ENCODE measurements around the gene CDH5. TPM values are rescaled to one million over a fixed set of nuclear protein-coding genes. Genes with fewer than 3 reads are reported as not detected.

The CDH5 gene
- total RNA-seq, 4 donors from 2014 or later, result 6.0 to 18.1 (median 6.8) TPM

DNA sequence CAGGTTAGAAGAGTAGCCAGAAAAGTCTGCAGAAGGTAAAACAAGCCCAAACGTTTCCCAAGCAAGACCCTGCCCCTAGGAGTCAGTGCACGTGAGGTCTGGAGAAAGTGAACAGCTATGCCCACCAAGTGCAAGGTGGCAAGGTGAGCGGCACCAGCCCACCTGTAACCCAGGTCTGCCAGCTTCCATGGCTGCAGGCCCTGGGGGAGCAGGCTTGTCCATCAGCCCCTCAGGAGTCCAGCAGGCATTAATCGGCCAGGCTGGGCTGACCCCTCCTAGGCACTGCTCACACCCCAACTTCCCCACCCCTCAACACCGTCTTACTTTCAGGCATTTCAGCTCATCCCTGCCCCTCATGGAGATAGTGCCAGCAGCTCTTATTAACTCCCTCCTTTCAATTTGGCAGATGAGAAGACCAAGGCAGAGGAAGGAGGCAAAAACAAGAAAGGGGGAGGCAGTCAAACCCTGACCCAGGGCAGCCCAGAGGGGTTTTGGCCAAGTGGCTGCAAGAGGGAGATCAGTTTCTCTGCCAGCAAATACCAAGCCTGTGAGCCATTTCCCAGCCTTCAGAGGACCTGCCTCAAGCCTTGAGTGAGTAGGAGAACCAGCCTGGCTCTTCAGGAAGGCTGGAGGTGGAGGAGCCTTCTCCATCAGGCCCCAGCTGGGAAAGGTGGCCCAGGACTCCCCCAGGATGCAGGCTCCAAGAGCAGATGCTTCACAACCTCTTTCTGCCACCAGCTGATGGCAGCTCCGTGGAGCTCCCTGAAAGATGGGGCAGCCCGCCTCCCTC lies 75.3 kb downstream of the CDH5 start:
- Histone ChIP-seq H3K4me1 (no peaks in the 10 kb centered on the region), H3K27ac (no peak overlapping the region), H3K36me3 (no peaks in the 10 kb centered on the region), H3K9me3 (no peaks in the 10 kb centered on the region), H3K27me3 (peaks cover 5% of the 10 kb centered on the region), H3K4me3 (no peak overlapping the region)
- no peak for DNase-seq
- in situ Hi-C loops (cut with MboI; ENCODE audit: low pct_ligation_motif_present in 1 of 4, low pct_unique_long_range_greater_than_20kb in 1 of 4, low sequenced_read_pairs in 3 of 4), result no loop called here
- 74 to 83% methylated on average over 4 to 7 of the region's 7 CpGs for WGBS, 2 donors (ENCODE audit: low coverage in 1 of 2)
- TF ChIP-seq POLR2AphosphoS5 (IDR thresholded peaks at IDR 0.05), result no peak
- no peak for TF ChIP-seq POLR2A (IDR thresholded peaks at IDR 0.05)
- TF ChIP-seq, protein P1, sequence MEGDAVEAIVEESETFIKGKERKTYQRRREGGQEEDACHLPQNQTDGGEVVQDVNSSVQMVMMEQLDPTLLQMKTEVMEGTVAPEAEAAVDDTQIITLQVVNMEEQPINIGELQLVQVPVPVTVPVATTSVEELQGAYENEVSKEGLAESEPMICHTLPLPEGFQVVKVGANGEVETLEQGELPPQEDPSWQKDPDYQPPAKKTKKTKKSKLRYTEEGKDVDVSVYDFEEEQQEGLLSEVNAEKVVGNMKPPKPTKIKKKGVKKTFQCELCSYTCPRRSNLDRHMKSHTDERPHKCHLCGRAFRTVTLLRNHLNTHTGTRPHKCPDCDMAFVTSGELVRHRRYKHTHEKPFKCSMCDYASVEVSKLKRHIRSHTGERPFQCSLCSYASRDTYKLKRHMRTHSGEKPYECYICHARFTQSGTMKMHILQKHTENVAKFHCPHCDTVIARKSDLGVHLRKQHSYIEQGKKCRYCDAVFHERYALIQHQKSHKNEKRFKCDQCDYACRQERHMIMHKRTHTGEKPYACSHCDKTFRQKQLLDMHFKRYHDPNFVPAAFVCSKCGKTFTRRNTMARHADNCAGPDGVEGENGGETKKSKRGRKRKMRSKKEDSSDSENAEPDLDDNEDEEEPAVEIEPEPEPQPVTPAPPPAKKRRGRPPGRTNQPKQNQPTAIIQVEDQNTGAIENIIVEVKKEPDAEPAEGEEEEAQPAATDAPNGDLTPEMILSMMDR (IDR thresholded peaks at IDR 0.05), result no peak
- TF ChIP-seq EP300 (IDR thresholded peaks at IDR 0.05; ENCODE audit: low read depth), result no peak
- intact Hi-C loops (cut with DNase I; ENCODE audit: low total_unique reads), result no loop called here

DNA sequence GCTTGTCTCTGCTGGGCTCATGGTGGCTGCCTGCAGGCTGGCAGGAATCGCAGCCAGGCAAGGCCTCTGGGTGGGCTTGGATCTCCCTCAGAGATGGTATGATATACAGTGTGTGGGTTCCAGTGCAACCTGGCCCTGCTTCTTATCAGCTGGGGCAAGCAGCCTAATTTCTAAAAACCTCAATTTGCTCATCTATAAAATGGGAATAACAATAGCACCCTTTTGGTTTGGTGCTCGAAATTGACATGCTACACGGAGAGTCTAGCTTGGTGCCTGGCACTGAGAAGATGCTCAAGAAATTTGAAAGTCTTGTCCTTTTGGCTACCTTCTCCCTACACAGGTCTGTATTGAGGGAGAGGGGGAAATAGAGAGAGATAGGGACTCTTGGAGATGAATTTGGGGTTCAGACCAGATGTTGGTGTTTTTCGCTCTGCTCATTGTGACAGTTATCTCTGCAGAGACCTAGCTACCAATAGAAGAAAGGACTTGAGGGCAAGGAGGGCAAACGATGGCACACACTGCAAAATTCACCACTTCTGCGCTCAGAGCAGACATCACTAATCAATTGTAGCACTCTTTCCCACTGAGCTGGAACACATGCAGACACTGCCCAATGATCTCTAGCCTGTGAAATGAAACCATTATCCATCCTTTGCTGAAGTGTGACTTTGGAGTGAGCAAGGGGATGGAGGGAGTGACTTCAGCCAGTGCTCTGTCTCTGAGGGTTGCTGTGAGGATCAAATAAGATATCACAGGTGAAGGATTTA lies 76.2 kb downstream of the CDH5 start:
- no peaks in the 10 kb centered on the region for H3K36me3 ChIP-seq
- no peak overlapping the region for H3K4me3 ChIP-seq
- in situ Hi-C loops (cut with MboI; ENCODE audit: low pct_ligation_motif_present in 1 of 4, low pct_unique_long_range_greater_than_20kb in 1 of 4, low sequenced_read_pairs in 3 of 4) (no loop called here), intact Hi-C loops (cut with DNase I; ENCODE audit: low total_unique reads) (no loop called here)
- H3K4me1 ChIP-seq, result no peaks in the 10 kb centered on the region
- peaks cover 5% of the 10 kb centered on the region for H3K27me3 ChIP-seq
- TF ChIP-seq POLR2A (IDR thresholded peaks at IDR 0.05), result no peak
- TF ChIP-seq, protein P1 (IDR thresholded peaks at IDR 0.05), result no peak
- 69% methylated on average over 6 of the region's 6 CpGs; no CpG with 5 or more reads in 1 of the 2 donors for WGBS, 2 donors (ENCODE audit: low coverage in 1 of 2)
- no peaks in the 10 kb centered on the region for H3K9me3 ChIP-seq
- H3K27ac ChIP-seq, result no peak overlapping the region
- no peak for DNase-seq

DNA sequence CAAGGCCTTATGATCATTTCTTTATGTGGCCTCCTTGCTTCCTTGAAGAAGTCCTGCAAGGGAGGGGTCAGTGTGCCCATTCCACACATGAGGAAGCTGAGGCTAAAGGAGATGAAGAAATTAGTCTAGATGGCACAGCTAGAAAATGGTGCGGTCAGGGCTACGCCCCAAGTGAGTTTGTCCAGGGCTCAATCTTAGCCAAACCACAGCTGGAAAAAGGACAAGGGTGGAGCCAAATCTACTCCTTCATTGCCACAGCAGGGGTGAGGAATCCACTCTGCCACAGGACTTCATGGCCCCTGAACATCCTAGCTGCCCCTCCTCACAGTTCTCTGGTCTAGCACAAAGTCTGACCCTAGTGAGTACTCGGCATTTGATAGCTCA lies 76.8 kb downstream of the CDH5 start:
- DNase-seq, result no peak
- Histone ChIP-seq H3K9me3 (no peaks in the 10 kb centered on the region), H3K27me3 (peaks cover 5% of the 10 kb centered on the region), H3K36me3 (no peaks in the 10 kb centered on the region), H3K27ac (no peak overlapping the region), H3K4me3 (no peak overlapping the region), H3K4me1 (no peaks in the 10 kb centered on the region)
- in situ Hi-C loops (cut with MboI; ENCODE audit: low pct_ligation_motif_present in 1 of 4, low pct_unique_long_range_greater_than_20kb in 1 of 4, low sequenced_read_pairs in 3 of 4), result no loop called here
- no peak for TF ChIP-seq POLR2AphosphoS5 (IDR thresholded peaks at IDR 0.05)
- TF ChIP-seq, protein P1 (IDR thresholded peaks at IDR 0.05), result no peak
- no peak for TF ChIP-seq EP300 (IDR thresholded peaks at IDR 0.05; ENCODE audit: low read depth)
- TF ChIP-seq POLR2A (IDR thresholded peaks at IDR 0.05), result no peak
- 81% methylated on average over 3 of the region's 3 CpGs for WGBS, 2 donors (ENCODE audit: low coverage in 1 of 2)
- intact Hi-C loops (cut with DNase I; ENCODE audit: low total_unique reads), result no loop called here

DNA sequence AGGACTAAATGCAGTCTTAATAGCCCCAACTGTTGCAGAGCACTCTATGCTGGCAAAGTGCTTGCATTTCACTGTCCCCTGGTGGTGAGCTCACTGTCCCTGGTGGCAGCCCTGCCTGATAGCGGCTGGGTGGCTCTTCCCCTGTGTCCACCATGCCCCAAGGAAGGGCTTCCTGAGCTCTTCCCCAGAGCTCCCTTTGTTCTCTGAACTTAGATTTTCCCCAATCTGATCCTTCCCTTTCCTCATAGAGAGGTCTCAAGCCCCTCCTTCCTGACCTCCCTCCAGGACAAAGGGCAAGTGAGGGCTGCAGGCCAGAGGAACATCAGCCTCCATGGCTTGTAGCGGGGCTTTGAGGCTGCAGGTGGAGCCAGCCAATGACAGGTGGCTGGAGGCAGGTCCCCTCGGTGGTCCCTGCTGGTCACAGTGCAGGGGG lies 77.6 kb downstream of the CDH5 start:
- TF ChIP-seq POLR2A (IDR thresholded peaks at IDR 0.05) (no peak), POLR2AphosphoS5 (IDR thresholded peaks at IDR 0.05) (no peak), EP300 (IDR thresholded peaks at IDR 0.05; ENCODE audit: low read depth) (no peak)
- TF ChIP-seq, protein P1 (IDR thresholded peaks at IDR 0.05), result no peak
- no peak for DNase-seq
- Histone ChIP-seq H3K36me3 (no peaks in the 10 kb centered on the region), H3K27ac (no peak overlapping the region), H3K27me3 (peaks cover 5% of the 10 kb centered on the region), H3K4me3 (no peak overlapping the region), H3K4me1 (no peaks in the 10 kb centered on the region), H3K9me3 (no peaks in the 10 kb centered on the region)
- in situ Hi-C loops (cut with MboI; ENCODE audit: low pct_ligation_motif_present in 1 of 4, low pct_unique_long_range_greater_than_20kb in 1 of 4, low sequenced_read_pairs in 3 of 4) (no loop called here), intact Hi-C loops (cut with DNase I; ENCODE audit: low total_unique reads) (no loop called here)
- 69% methylated on average over 3 of the region's 3 CpGs; no CpG with 5 or more reads in 1 of the 2 donors for WGBS, 2 donors (ENCODE audit: low coverage in 1 of 2)

Measured in transverse colon (tissue), 4 donors.